ENCODE results near the gene WDR54.
A peak's percentile ranks its signal among the peaks of the same experiment; 100 is the strongest.

The WDR54 gene

GRCh38 chr2:74373985-74374384, 47.5 kb upstream of the WDR54 start:
- Histone ChIP-seq H3K27ac (replicated peaks) (no peak overlapping the region), H3K27me3 (ENCODE audit: insufficient read depth, poor library complexity, severe bottlenecking) (no peaks in the 10 kb centered on the region), H3K4me3 (replicated peaks; ENCODE audit: insufficient read depth, low read length) (no peak overlapping the region)
- no peak for DNase-seq (ENCODE audit: low read depth in 1 of 2, low spot score in 1 of 2)
- TF ChIP-seq CTCF (IDR thresholded peaks at IDR 0.05; ENCODE audit: insufficient read depth, low read length), result no peak
- TF ChIP-seq POLR2AphosphoS5 (IDR thresholded peaks at IDR 0.05; ENCODE audit: low read depth), result no peak
- TF ChIP-seq SPI1 (IDR thresholded peaks at IDR 0.05; ENCODE audit: borderline replicate concordance, low read depth), result no peak
- no peak for TF ChIP-seq REST (IDR thresholded peaks at IDR 0.05; ENCODE audit: insufficient replicate concordance, low read depth)
- no peak for TF ChIP-seq GABPA (IDR thresholded peaks at IDR 0.05; ENCODE audit: low read depth)

GRCh38 chr2:74374509-74375205, 46.9 kb upstream of the WDR54 start:
- Histone ChIP-seq H3K27ac (replicated peaks) (no peak overlapping the region), H3K4me3 (replicated peaks; ENCODE audit: insufficient read depth, low read length) (no peak overlapping the region), H3K27me3 (ENCODE audit: insufficient read depth, poor library complexity, severe bottlenecking) (no peaks in the 10 kb centered on the region)
- no peak for DNase-seq (ENCODE audit: low read depth in 1 of 2, low spot score in 1 of 2)
- no peak for TF ChIP-seq CTCF (IDR thresholded peaks at IDR 0.05; ENCODE audit: insufficient read depth, low read length)
- TF ChIP-seq GABPA (IDR thresholded peaks at IDR 0.05; ENCODE audit: low read depth), result no peak
- no peak for TF ChIP-seq REST (IDR thresholded peaks at IDR 0.05; ENCODE audit: insufficient replicate concordance, low read depth)
- no peak for TF ChIP-seq POLR2AphosphoS5 (IDR thresholded peaks at IDR 0.05; ENCODE audit: low read depth)

GRCh38 chr2:74375838-74376237, 45.7 kb upstream of the WDR54 start:
- peak in 1 of 2 experiments; percentile 42 for DNase-seq (ENCODE audit: low read depth in 1 of 2, low spot score in 1 of 2)
- Histone ChIP-seq H3K27me3 (ENCODE audit: insufficient read depth, poor library complexity, severe bottlenecking) (no peaks in the 10 kb centered on the region), H3K4me3 (replicated peaks; ENCODE audit: insufficient read depth, low read length) (no peak overlapping the region), H3K27ac (replicated peaks) (no peak overlapping the region)
- TF ChIP-seq GABPA (IDR thresholded peaks at IDR 0.05; ENCODE audit: low read depth) (no peak), SPI1 (IDR thresholded peaks at IDR 0.05; ENCODE audit: borderline replicate concordance, low read depth) (peak; percentile 84)

- no peak overlapping the region for H3K27ac ChIP-seq (replicated peaks)
- H3K27me3 ChIP-seq (ENCODE audit: insufficient read depth, poor library complexity, severe bottlenecking), result no peaks in the 10 kb centered on the region
- no peak for DNase-seq (ENCODE audit: low read depth in 1 of 2, low spot score in 1 of 2)
- H3K4me3 ChIP-seq (replicated peaks; ENCODE audit: insufficient read depth, low read length), result no peak overlapping the region
- no peak for TF ChIP-seq SPI1 (IDR thresholded peaks at IDR 0.05; ENCODE audit: borderline replicate concordance, low read depth)
- TF ChIP-seq POLR2AphosphoS5 (IDR thresholded peaks at IDR 0.05; ENCODE audit: low read depth), result no peak
- no peak for TF ChIP-seq GABPA (IDR thresholded peaks at IDR 0.05; ENCODE audit: low read depth)
- TF ChIP-seq CTCF (IDR thresholded peaks at IDR 0.05; ENCODE audit: insufficient read depth, low read length), result no peak
- no peak for TF ChIP-seq REST (IDR thresholded peaks at IDR 0.05; ENCODE audit: insufficient replicate concordance, low read depth)
Observed at GRCh38 chr2:74378007-74378406, 43.5 kb upstream of the WDR54 start.

Data from HL-60 (cell line).